ENCODE results near the gene WWTR1.

DNA sequence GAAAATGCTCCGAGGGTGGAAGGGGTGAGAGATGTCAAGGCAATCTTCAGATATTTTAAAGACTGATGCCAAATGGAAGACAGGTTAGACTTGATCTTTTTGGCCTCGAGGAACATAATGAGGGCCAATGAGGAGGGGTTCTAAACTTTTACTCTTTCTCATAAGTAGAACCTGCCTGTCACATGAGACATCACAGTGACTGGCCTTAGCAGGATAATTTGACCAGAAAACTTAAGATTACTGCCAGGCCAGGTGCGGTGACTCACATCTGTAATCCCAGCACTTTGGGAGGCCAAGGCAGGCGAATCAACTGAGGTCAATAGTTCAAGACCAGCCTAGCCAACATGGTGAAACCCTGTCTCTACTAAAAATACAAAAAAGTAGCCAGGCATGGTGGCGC, 171.1 kb downstream of the WWTR1 start:
- TF ChIP-seq, protein P1, sequence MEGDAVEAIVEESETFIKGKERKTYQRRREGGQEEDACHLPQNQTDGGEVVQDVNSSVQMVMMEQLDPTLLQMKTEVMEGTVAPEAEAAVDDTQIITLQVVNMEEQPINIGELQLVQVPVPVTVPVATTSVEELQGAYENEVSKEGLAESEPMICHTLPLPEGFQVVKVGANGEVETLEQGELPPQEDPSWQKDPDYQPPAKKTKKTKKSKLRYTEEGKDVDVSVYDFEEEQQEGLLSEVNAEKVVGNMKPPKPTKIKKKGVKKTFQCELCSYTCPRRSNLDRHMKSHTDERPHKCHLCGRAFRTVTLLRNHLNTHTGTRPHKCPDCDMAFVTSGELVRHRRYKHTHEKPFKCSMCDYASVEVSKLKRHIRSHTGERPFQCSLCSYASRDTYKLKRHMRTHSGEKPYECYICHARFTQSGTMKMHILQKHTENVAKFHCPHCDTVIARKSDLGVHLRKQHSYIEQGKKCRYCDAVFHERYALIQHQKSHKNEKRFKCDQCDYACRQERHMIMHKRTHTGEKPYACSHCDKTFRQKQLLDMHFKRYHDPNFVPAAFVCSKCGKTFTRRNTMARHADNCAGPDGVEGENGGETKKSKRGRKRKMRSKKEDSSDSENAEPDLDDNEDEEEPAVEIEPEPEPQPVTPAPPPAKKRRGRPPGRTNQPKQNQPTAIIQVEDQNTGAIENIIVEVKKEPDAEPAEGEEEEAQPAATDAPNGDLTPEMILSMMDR (conservative IDR thresholded peaks at IDR 0.05 in 1 of 2, IDR thresholded peaks at IDR 0.05 in 1 of 2; ENCODE audit: extremely low read depth in 1 of 2, insufficient read depth in 1 of 2, low read depth in 1 of 2, low read length in 2 of 2): no peak
- TF ChIP-seq EZH2 (IDR thresholded peaks at IDR 0.05; ENCODE audit: borderline replicate concordance, low read length): no peak

Measured in mammary epithelial cell (primary cell).